PC-3 (cell line): ENCODE results near the gene PGAP2.

Experiments
- EZH2 ChIP-seq: fragments of 300-600 bp; sonication (generic); IDR thresholded peaks from one replicate; pipeline ENCODE4 v1.6.1; 2017; ENCODE audit warnings: antibody characterized with exemption, mild to moderate bottlenecking, low read length; ENCODE audit not compliant: unreplicated experiment
- EZH2phosphoT487 ChIP-seq: fragments of 300-600 bp; sonication (generic); IDR thresholded peaks from 2 replicates; pipeline ENCODE4 v1.6.1; 2018; ENCODE audit warnings: mild to moderate bottlenecking, antibody characterized with exemption, low read length, borderline replicate concordance
- TF ChIP-seq, protein P1 (sequence below): fragments of 300-600 bp; sonication (generic); conservative IDR thresholded peaks from 2 replicates; pipeline ENCODE4 v1.5.1; 2017; ENCODE audit warnings: antibody characterized with exemption, low read depth, mild to moderate bottlenecking, low read length

DNA sequence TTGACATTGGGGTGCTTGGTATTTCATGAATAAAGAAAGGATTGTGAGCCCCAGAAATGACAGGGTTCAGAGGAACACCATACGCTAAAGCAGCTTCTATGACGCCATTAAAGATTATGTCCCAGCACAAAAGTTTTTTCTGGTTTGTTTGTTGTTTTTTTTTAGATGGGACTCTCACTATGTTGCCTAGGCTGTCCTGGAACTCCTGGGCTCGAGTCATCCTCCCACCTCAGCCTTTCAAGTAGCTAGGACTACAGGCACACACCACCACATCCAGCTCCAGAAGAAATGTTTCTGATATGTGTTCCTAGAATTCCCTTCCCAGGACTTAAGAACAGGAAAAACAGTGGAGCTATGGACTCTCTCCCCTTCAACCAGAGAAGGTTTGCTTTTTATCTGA, 35.0 kb downstream of the PGAP2 start:
- TF ChIP-seq, protein P1, sequence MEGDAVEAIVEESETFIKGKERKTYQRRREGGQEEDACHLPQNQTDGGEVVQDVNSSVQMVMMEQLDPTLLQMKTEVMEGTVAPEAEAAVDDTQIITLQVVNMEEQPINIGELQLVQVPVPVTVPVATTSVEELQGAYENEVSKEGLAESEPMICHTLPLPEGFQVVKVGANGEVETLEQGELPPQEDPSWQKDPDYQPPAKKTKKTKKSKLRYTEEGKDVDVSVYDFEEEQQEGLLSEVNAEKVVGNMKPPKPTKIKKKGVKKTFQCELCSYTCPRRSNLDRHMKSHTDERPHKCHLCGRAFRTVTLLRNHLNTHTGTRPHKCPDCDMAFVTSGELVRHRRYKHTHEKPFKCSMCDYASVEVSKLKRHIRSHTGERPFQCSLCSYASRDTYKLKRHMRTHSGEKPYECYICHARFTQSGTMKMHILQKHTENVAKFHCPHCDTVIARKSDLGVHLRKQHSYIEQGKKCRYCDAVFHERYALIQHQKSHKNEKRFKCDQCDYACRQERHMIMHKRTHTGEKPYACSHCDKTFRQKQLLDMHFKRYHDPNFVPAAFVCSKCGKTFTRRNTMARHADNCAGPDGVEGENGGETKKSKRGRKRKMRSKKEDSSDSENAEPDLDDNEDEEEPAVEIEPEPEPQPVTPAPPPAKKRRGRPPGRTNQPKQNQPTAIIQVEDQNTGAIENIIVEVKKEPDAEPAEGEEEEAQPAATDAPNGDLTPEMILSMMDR = no peak
- TF ChIP-seq EZH2 (no peak), EZH2phosphoT487 (no peak)
